Ecto neural progenitor cell (in vitro differentiated cells): ENCODE results near the gene ADAMTSL1.

Source experiments
- DNase-seq: peaks from one replicate; pipeline ENCODE4 v3.0.0-alpha.2; 2018; ENCODE audit warnings: low spot score

The ADAMTSL1 gene

GRCh38 chr9:18467696-18468095 is 6.3 kb upstream of the ADAMTSL1 start:
- no peak for DNase-seq

- no peak for DNase-seq
Measured at GRCh38 chr9:18472435-18472834, 1.5 kb upstream of the ADAMTSL1 start.

- no peak for DNase-seq
Measured at GRCh38 chr9:18472841-18473251, 1.1 kb upstream of the ADAMTSL1 start.

GRCh38 chr9:18474783-18475182 is 830 bp downstream of the ADAMTSL1 start:
- DNase-seq: no peak

GRCh38 chr9:18477121-18477660 is 3.2 kb downstream of the ADAMTSL1 start:
- no peak for DNase-seq

GRCh38 chr9:18477719-18478118 is 3.8 kb downstream of the ADAMTSL1 start:
- DNase-seq: no peak

GRCh38 chr9:18478501-18479361 is 4.8 kb downstream of the ADAMTSL1 start:
- no peak for DNase-seq

- DNase-seq: no peak
Measured at GRCh38 chr9:18479405-18479804, 5.5 kb downstream of the ADAMTSL1 start.

- DNase-seq: no peak
Measured at GRCh38 chr9:18480662-18481093, 6.7 kb downstream of the ADAMTSL1 start.

GRCh38 chr9:18482371-18482770 is 8.4 kb downstream of the ADAMTSL1 start:
- no peak for DNase-seq

- DNase-seq: no peak
Measured at GRCh38 chr9:18485714-18486113, 11.8 kb downstream of the ADAMTSL1 start.

- DNase-seq: no peak
Measured at GRCh38 chr9:18487611-18488010, 13.7 kb downstream of the ADAMTSL1 start.

GRCh38 chr9:18488886-18489285 is 14.9 kb downstream of the ADAMTSL1 start:
- DNase-seq: no peak

GRCh38 chr9:18489861-18490260 is 15.9 kb downstream of the ADAMTSL1 start:
- no peak for DNase-seq

GRCh38 chr9:18490641-18491370 is 16.9 kb downstream of the ADAMTSL1 start:
- DNase-seq: no peak

GRCh38 chr9:18492612-18493011 is 18.7 kb downstream of the ADAMTSL1 start:
- no peak for DNase-seq

GRCh38 chr9:18493451-18493993 is 19.6 kb downstream of the ADAMTSL1 start:
- DNase-seq: no peak

- DNase-seq: no peak
Measured at GRCh38 chr9:18495065-18495464, 21.1 kb downstream of the ADAMTSL1 start.

- DNase-seq: no peak
Measured at GRCh38 chr9:18496256-18497000, 22.5 kb downstream of the ADAMTSL1 start.

- DNase-seq: no peak
Measured at GRCh38 chr9:18499062-18499461, 25.1 kb downstream of the ADAMTSL1 start.

GRCh38 chr9:18499980-18500379 is 26.0 kb downstream of the ADAMTSL1 start:
- DNase-seq: no peak

- DNase-seq: no peak
Measured at GRCh38 chr9:18500451-18500850, 26.5 kb downstream of the ADAMTSL1 start.
